ENCODE results near the gene ADAP2.
A peak's percentile ranks its signal among the peaks of the same experiment; 100 is the strongest.

Gene ADAP2

GRCh38 chr17:30950189-30950588 is 28.4 kb downstream of the ADAP2 start:
- no peaks in the 10 kb centered on the region for H3K4me1 ChIP-seq (ENCODE audit: control insufficient read depth, low read depth, low read length)
- no peak overlapping the region for H4K8ac ChIP-seq (ENCODE audit: low read depth, low read length)
- no peak overlapping the region for H2BK5ac ChIP-seq (ENCODE audit: low read length)
- H2BK15ac ChIP-seq (replicated peaks; ENCODE audit: low read depth), result no peak overlapping the region
- no peak overlapping the region for H3K9ac ChIP-seq (ENCODE audit: low read length)
- no peak overlapping the region for H3K23ac ChIP-seq (ENCODE audit: low read length)
- no peaks in the 10 kb centered on the region for H3K79me1 ChIP-seq (ENCODE audit: low read length)
- DNase-seq, result no peak
- H2AK5ac ChIP-seq (ENCODE audit: low read length), result no peak overlapping the region
- no peak overlapping the region for H2BK120ac ChIP-seq (ENCODE audit: low read depth, low read length)
- no peaks in the 10 kb centered on the region for H3K27me3 ChIP-seq (ENCODE audit: insufficient read depth, low read length, poor library complexity)
- no peak overlapping the region for H3K56ac ChIP-seq (ENCODE audit: low read length)
- no CpG with 5 or more reads among the region's 5 CpGs for WGBS (ENCODE audit: extremely low coverage, insufficient coverage, low lambda C conversion rate)
- no peak overlapping the region for H3K4me3 ChIP-seq (ENCODE audit: low read length)
- H3K4me2 ChIP-seq (ENCODE audit: low read length), result no peak overlapping the region
- no peaks in the 10 kb centered on the region for H3K36me3 ChIP-seq (ENCODE audit: control insufficient read depth, insufficient read depth, low read length)
- H3K4ac ChIP-seq (ENCODE audit: low read depth, low read length), result no peak overlapping the region
- H3K18ac ChIP-seq (ENCODE audit: low read length), result no peak overlapping the region
- H3K79me2 ChIP-seq (ENCODE audit: control insufficient read depth, insufficient read depth, low read length), result no peaks in the 10 kb centered on the region
- no peak overlapping the region for H4K5ac ChIP-seq (ENCODE audit: low read length)
- H3K27ac ChIP-seq (ENCODE audit: low read depth, low read length), result no peak overlapping the region

GRCh38 chr17:30950669-30951399 is 29.1 kb downstream of the ADAP2 start:
- DNase-seq, result no peak
- Histone ChIP-seq H3K4me3 (ENCODE audit: low read length) (no peak overlapping the region), H2AK5ac (ENCODE audit: low read length) (no peak overlapping the region), H3K79me1 (ENCODE audit: low read length) (no peaks in the 10 kb centered on the region), H3K18ac (ENCODE audit: low read length) (no peak overlapping the region), H3K4ac (ENCODE audit: low read depth, low read length) (no peak overlapping the region), H3K36me3 (ENCODE audit: control insufficient read depth, insufficient read depth, low read length) (no peaks in the 10 kb centered on the region), H3K27me3 (ENCODE audit: insufficient read depth, low read length, poor library complexity) (no peaks in the 10 kb centered on the region), H3K56ac (ENCODE audit: low read length) (no peak overlapping the region), H3K79me2 (ENCODE audit: control insufficient read depth, insufficient read depth, low read length) (no peaks in the 10 kb centered on the region), H4K8ac (ENCODE audit: low read depth, low read length) (no peak overlapping the region), H2BK120ac (ENCODE audit: low read depth, low read length) (no peak overlapping the region), H2BK5ac (ENCODE audit: low read length) (no peak overlapping the region), H3K9ac (ENCODE audit: low read length) (no peak overlapping the region), H3K27ac (ENCODE audit: low read depth, low read length) (no peak overlapping the region), H4K5ac (ENCODE audit: low read length) (no peak overlapping the region), H3K23ac (ENCODE audit: low read length) (no peak overlapping the region), H3K4me2 (ENCODE audit: low read length) (no peak overlapping the region), H2BK15ac (replicated peaks; ENCODE audit: low read depth) (no peak overlapping the region), H3K4me1 (ENCODE audit: control insufficient read depth, low read depth, low read length) (no peaks in the 10 kb centered on the region)
- no CpG with 5 or more reads among the region's 9 CpGs for WGBS (ENCODE audit: extremely low coverage, insufficient coverage, low lambda C conversion rate)

GRCh38 chr17:30952638-30953393 is 31.1 kb downstream of the ADAP2 start:
- Histone ChIP-seq H3K36me3 (ENCODE audit: control insufficient read depth, insufficient read depth, low read length) (no peaks in the 10 kb centered on the region), H3K4me2 (ENCODE audit: low read length) (no peak overlapping the region), H3K27ac (ENCODE audit: low read depth, low read length) (no peak overlapping the region), H2BK15ac (replicated peaks; ENCODE audit: low read depth) (no peak overlapping the region), H3K4me3 (ENCODE audit: low read length) (no peak overlapping the region), H2BK5ac (ENCODE audit: low read length) (no peak overlapping the region), H2AK5ac (ENCODE audit: low read length) (no peak overlapping the region), H3K9ac (ENCODE audit: low read length) (no peak overlapping the region), H3K27me3 (ENCODE audit: insufficient read depth, low read length, poor library complexity) (no peaks in the 10 kb centered on the region), H3K79me2 (ENCODE audit: control insufficient read depth, insufficient read depth, low read length) (no peaks in the 10 kb centered on the region), H3K56ac (ENCODE audit: low read length) (no peak overlapping the region), H4K5ac (ENCODE audit: low read length) (no peak overlapping the region), H4K8ac (ENCODE audit: low read depth, low read length) (no peak overlapping the region), H2BK120ac (ENCODE audit: low read depth, low read length) (no peak overlapping the region), H3K4ac (ENCODE audit: low read depth, low read length) (no peak overlapping the region), H3K23ac (ENCODE audit: low read length) (no peak overlapping the region), H3K18ac (ENCODE audit: low read length) (no peak overlapping the region), H3K4me1 (ENCODE audit: control insufficient read depth, low read depth, low read length) (no peaks in the 10 kb centered on the region), H3K79me1 (ENCODE audit: low read length) (no peaks in the 10 kb centered on the region)
- DNase-seq, result no peak
- no CpG with 5 or more reads among the region's 9 CpGs for WGBS (ENCODE audit: extremely low coverage, insufficient coverage, low lambda C conversion rate)

- no peaks in the 10 kb centered on the region for H3K79me2 ChIP-seq (ENCODE audit: control insufficient read depth, insufficient read depth, low read length)
- H2BK15ac ChIP-seq (replicated peaks; ENCODE audit: low read depth), result no peak overlapping the region
- no peak overlapping the region for H3K4me3 ChIP-seq (ENCODE audit: low read length)
- WGBS (ENCODE audit: extremely low coverage, insufficient coverage, low lambda C conversion rate), result no CpG with 5 or more reads among the region's 6 CpGs
- no peaks in the 10 kb centered on the region for H3K36me3 ChIP-seq (ENCODE audit: control insufficient read depth, insufficient read depth, low read length)
- H4K8ac ChIP-seq (ENCODE audit: low read depth, low read length), result no peak overlapping the region
- no peaks in the 10 kb centered on the region for H3K4me1 ChIP-seq (ENCODE audit: control insufficient read depth, low read depth, low read length)
- no peak overlapping the region for H2AK5ac ChIP-seq (ENCODE audit: low read length)
- no peak overlapping the region for H3K56ac ChIP-seq (ENCODE audit: low read length)
- H3K23ac ChIP-seq (ENCODE audit: low read length), result no peak overlapping the region
- no peak overlapping the region for H3K18ac ChIP-seq (ENCODE audit: low read length)
- no peak overlapping the region for H2BK5ac ChIP-seq (ENCODE audit: low read length)
- no peak for DNase-seq
- H3K9ac ChIP-seq (ENCODE audit: low read length), result no peak overlapping the region
- no peaks in the 10 kb centered on the region for H3K79me1 ChIP-seq (ENCODE audit: low read length)
- H2BK120ac ChIP-seq (ENCODE audit: low read depth, low read length), result no peak overlapping the region
- H3K27ac ChIP-seq (ENCODE audit: low read depth, low read length), result no peak overlapping the region
- H3K4me2 ChIP-seq (ENCODE audit: low read length), result no peak overlapping the region
- no peak overlapping the region for H3K4ac ChIP-seq (ENCODE audit: low read depth, low read length)
- H3K27me3 ChIP-seq (ENCODE audit: insufficient read depth, low read length, poor library complexity), result no peaks in the 10 kb centered on the region
- no peak overlapping the region for H4K5ac ChIP-seq (ENCODE audit: low read length)
These were observed 32.5 kb downstream of the ADAP2 start for GRCh38 chr17:30954046-30954830.

GRCh38 chr17:30956764-30957374 is 35.1 kb downstream of the ADAP2 start:
- no peak overlapping the region for H3K27ac ChIP-seq (ENCODE audit: low read depth, low read length)
- no peak overlapping the region for H3K4me2 ChIP-seq (ENCODE audit: low read length)
- no peaks in the 10 kb centered on the region for H3K4me1 ChIP-seq (ENCODE audit: control insufficient read depth, low read depth, low read length)
- H3K56ac ChIP-seq (ENCODE audit: low read length), result no peak overlapping the region
- H3K36me3 ChIP-seq (ENCODE audit: control insufficient read depth, insufficient read depth, low read length), result no peaks in the 10 kb centered on the region
- no peaks in the 10 kb centered on the region for H3K79me2 ChIP-seq (ENCODE audit: control insufficient read depth, insufficient read depth, low read length)
- no CpG with 5 or more reads among the region's 8 CpGs for WGBS (ENCODE audit: extremely low coverage, insufficient coverage, low lambda C conversion rate)
- H3K4ac ChIP-seq (ENCODE audit: low read depth, low read length), result no peak overlapping the region
- H2BK15ac ChIP-seq (replicated peaks; ENCODE audit: low read depth), result no peak overlapping the region
- no peak overlapping the region for H2AK5ac ChIP-seq (ENCODE audit: low read length)
- H3K27me3 ChIP-seq (ENCODE audit: insufficient read depth, low read length, poor library complexity), result no peaks in the 10 kb centered on the region
- H3K79me1 ChIP-seq (ENCODE audit: low read length), result no peaks in the 10 kb centered on the region
- no peak overlapping the region for H4K8ac ChIP-seq (ENCODE audit: low read depth, low read length)
- no peak overlapping the region for H2BK120ac ChIP-seq (ENCODE audit: low read depth, low read length)
- H3K4me3 ChIP-seq (ENCODE audit: low read length), result no peak overlapping the region
- H3K9ac ChIP-seq (ENCODE audit: low read length), result no peak overlapping the region
- H3K18ac ChIP-seq (ENCODE audit: low read length), result no peak overlapping the region
- H2BK5ac ChIP-seq (ENCODE audit: low read length), result no peak overlapping the region
- H3K23ac ChIP-seq (ENCODE audit: low read length), result no peak overlapping the region
- H4K5ac ChIP-seq (ENCODE audit: low read length), result no peak overlapping the region
- peak; percentile 10 for DNase-seq

All from mesendoderm (in vitro differentiated cells).